ENCODE results near the gene SYNC.

Gene SYNC

GRCh38 chr1:32702599-32703478 is at the start of gene SYNC:
Gene SYNC, minus strand, starts transcription at chr1:32702770. Its CDS starts 110 bp downstream, at chr1:32702660.
- peak in 5 of 14 donors; percentile 22 to 59 (median 44) for DNase-seq

- DNase-seq = no peak
Observed at GRCh38 chr1:32749771-32750170, 47.2 kb upstream of the SYNC start.

GRCh38 chr1:32749332-32749731 is 46.8 kb upstream of the SYNC start:
- no peak for DNase-seq

- no peak for DNase-seq
Observed at GRCh38 chr1:32748926-32749325, 46.4 kb upstream of the SYNC start.

- DNase-seq = no peak
Observed at GRCh38 chr1:32748348-32748747, 45.8 kb upstream of the SYNC start.

GRCh38 chr1:32746130-32746529 is 43.6 kb upstream of the SYNC start:
- DNase-seq = no peak

GRCh38 chr1:32744071-32744425 is 41.5 kb upstream of the SYNC start:
- no peak for DNase-seq

GRCh38 chr1:32743380-32744070 is 41.0 kb upstream of the SYNC start:
- no peak for DNase-seq

GRCh38 chr1:32742956-32743355 is 40.4 kb upstream of the SYNC start:
- no peak for DNase-seq

- DNase-seq = no peak
Observed at GRCh38 chr1:32742199-32742947, 39.8 kb upstream of the SYNC start.

- no peak for DNase-seq
Observed at GRCh38 chr1:32741413-32742198, 39.0 kb upstream of the SYNC start.

- no peak for DNase-seq
Observed at GRCh38 chr1:32741059-32741412, 38.5 kb upstream of the SYNC start.

GRCh38 chr1:32736812-32737791 is 34.5 kb upstream of the SYNC start:
- DNase-seq = no peak

- no peak for DNase-seq
Observed at GRCh38 chr1:32733582-32734321, 31.2 kb upstream of the SYNC start.

- no peak for DNase-seq
Observed at GRCh38 chr1:32729254-32730046, 26.9 kb upstream of the SYNC start.

- DNase-seq = no peak
Observed at GRCh38 chr1:32728413-32729077, 26.0 kb upstream of the SYNC start.

GRCh38 chr1:32727876-32728275 is 25.3 kb upstream of the SYNC start:
- DNase-seq = no peak

GRCh38 chr1:32725615-32725982 is 23.0 kb upstream of the SYNC start:
- no peak for DNase-seq
